Lower leg skin (tissue), 3 donors: ENCODE measurements around the gene GPC5.

Experiments used
- POLR2A ChIP-seq, 2 donors: fragments of 450-650 bp; IDR thresholded peaks; one replicate each; pipeline ENCODE4 v1.6.1; 2016 to 2017; ENCODE audit warnings: antibody characterized with exemption in 2 of 2, mild to moderate bottlenecking in 1 of 2, moderate library complexity in 1 of 2
- TF ChIP-seq, protein P1 (sequence below), 3 donors: fragments of 450-650 bp; IDR thresholded peaks; one replicate each; pipeline ENCODE4 v1.5.1; 2016; ENCODE audit warnings: antibody characterized with exemption in 3 of 3, mild to moderate bottlenecking in 3 of 3, moderate library complexity in 2 of 3

DNA sequence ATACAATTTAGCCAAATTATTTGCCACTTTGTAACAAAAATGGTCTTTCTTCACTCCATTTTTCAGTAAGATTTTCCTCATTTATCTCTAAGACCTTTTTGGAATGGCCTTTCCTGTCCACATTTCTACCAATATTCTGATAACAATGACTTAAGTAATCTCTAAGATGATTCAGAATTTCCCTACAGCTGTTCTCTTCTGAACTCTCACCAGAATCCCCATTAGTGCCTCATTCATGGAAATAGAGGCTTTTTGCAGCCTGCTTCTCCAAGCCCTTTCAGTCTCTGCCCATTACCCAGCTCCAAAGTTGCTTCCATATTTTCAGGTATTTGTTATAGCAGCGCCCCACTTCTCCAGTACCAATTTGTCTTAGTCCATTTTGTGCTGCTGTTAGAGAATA is 867.0 kb downstream of the GPC5 start:
- TF ChIP-seq, protein P1, sequence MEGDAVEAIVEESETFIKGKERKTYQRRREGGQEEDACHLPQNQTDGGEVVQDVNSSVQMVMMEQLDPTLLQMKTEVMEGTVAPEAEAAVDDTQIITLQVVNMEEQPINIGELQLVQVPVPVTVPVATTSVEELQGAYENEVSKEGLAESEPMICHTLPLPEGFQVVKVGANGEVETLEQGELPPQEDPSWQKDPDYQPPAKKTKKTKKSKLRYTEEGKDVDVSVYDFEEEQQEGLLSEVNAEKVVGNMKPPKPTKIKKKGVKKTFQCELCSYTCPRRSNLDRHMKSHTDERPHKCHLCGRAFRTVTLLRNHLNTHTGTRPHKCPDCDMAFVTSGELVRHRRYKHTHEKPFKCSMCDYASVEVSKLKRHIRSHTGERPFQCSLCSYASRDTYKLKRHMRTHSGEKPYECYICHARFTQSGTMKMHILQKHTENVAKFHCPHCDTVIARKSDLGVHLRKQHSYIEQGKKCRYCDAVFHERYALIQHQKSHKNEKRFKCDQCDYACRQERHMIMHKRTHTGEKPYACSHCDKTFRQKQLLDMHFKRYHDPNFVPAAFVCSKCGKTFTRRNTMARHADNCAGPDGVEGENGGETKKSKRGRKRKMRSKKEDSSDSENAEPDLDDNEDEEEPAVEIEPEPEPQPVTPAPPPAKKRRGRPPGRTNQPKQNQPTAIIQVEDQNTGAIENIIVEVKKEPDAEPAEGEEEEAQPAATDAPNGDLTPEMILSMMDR (IDR thresholded peaks at IDR 0.05): no peak
- no peak for TF ChIP-seq POLR2A (IDR thresholded peaks at IDR 0.05)
